ENCODE results near the gene B3GALT5. TPM values are rescaled to one million over a fixed set of nuclear protein-coding genes. Genes with fewer than 3 reads are reported as not detected.

Gene B3GALT5
- total RNA-seq, 1 experiment from 2014 or later, result 1.5 TPM

DNA sequence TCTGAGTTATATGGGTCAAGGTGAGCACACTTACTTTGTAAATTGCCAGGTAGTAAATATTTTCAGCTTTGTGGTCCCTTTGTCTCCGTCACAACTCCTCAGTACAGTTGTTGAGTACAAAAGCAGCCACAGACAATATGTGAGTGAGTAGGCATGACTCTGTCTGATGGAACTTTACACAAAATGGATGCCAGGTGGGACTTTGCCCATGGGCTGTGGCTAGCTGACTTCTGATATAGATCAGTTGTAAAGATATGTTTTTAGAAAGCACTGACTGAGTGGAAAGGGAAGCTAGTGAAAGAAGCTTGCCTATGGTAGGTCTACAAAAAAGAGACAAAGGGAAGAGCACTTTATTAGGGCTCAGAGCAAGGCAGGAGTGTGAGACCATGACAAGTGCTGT, 109.1 kb downstream of the B3GALT5 start:
- Histone ChIP-seq H3K9me2 (replicated peaks; ENCODE audit: low read length) (no peaks in the 10 kb centered on the region), H3K4me2 (ENCODE audit: low read length) (no peak overlapping the region), H3K9me3 (ENCODE audit: low read length) (no peaks in the 10 kb centered on the region), H2AFZ (ENCODE audit: low read length) (no peak overlapping the region), H3K79me2 (ENCODE audit: low read length) (no peaks in the 10 kb centered on the region), H3K27me3 (ENCODE audit: low read length) (no peaks in the 10 kb centered on the region), H4K20me1 (ENCODE audit: low read length) (no peaks in the 10 kb centered on the region), H3F3A (ENCODE audit: low read length, unreplicated experiment) (no peaks in the 10 kb centered on the region), H3K9ac (ENCODE audit: low read length) (no peak overlapping the region), H3K27ac (ENCODE audit: low read length) (no peak overlapping the region), H3K4me3 (ENCODE audit: low read length) (no peak overlapping the region), H3K36me3 (ENCODE audit: low read depth, low read length) (no peaks in the 10 kb centered on the region), H3K4me1 (ENCODE audit: insufficient read depth, low read length) (no peaks in the 10 kb centered on the region)
- intact Hi-C loops (cut with micrococcal nuclease), result no loop called here
- DNase-seq (no peak), ATAC-seq (no peak)
- CTCF ChIA-PET, result no interaction called here
- POLR2A ChIA-PET (ENCODE audit: unreplicated experiment), result no interaction called here
- BruUV-seq (replicated peaks), result no TSS peak
- TF ChIP-seq, protein P1, sequence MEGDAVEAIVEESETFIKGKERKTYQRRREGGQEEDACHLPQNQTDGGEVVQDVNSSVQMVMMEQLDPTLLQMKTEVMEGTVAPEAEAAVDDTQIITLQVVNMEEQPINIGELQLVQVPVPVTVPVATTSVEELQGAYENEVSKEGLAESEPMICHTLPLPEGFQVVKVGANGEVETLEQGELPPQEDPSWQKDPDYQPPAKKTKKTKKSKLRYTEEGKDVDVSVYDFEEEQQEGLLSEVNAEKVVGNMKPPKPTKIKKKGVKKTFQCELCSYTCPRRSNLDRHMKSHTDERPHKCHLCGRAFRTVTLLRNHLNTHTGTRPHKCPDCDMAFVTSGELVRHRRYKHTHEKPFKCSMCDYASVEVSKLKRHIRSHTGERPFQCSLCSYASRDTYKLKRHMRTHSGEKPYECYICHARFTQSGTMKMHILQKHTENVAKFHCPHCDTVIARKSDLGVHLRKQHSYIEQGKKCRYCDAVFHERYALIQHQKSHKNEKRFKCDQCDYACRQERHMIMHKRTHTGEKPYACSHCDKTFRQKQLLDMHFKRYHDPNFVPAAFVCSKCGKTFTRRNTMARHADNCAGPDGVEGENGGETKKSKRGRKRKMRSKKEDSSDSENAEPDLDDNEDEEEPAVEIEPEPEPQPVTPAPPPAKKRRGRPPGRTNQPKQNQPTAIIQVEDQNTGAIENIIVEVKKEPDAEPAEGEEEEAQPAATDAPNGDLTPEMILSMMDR (conservative IDR thresholded peaks at IDR 0.05; ENCODE audit: low read depth, low read length), result no peak
- no peak for TF ChIP-seq EZH2phosphoT487 (IDR thresholded peaks at IDR 0.05; ENCODE audit: borderline replicate concordance, low read length)
- no peak for TF ChIP-seq EZH2 (IDR thresholded peaks at IDR 0.05; ENCODE audit: low read length, unreplicated experiment)

Other genes with a start within 250 kb of the B3GALT5 start
- gene LCA5L, start 167.2 kb upstream of the B3GALT5 start, total RNA-seq (2014; rRNA removed), result 0.40 and 0.98 TPM in 2 replicates
- gene SH3BGR, start 161.0 kb upstream of the B3GALT5 start, total RNA-seq (2014; rRNA removed), result 0.40 and 1.3 TPM in 2 replicates
- not detected in 2 replicates for gene IGSF5, start 132.2 kb downstream of the B3GALT5 start, total RNA-seq (2014; rRNA removed)

Data from PC-3 (cell line).